HEK293 (cell line): ENCODE results near the gene C17orf50.
A peak's percentile ranks its signal among the peaks of the same experiment; 100 is the strongest.
"Not testable (repeated sequence)": the region's sequence is repeated elsewhere in the genome, so short reads cannot be mapped to it uniquely, and the experiment has no call there.

Experiments used
- CTCF ChIA-PET: fragments of 350-600 bp; formaldehyde crosslinking; extraction: SDS; loops from one replicate; lab custom pipeline; 2021; ENCODE audit warnings: antibody characterized with exemption; lab: Yijun Ruan, JAX
- POLR2A ChIA-PET: fragments of 300-600 bp; formaldehyde crosslinking; extraction: SDS; loops from one replicate; lab custom pipeline; 2020; ENCODE audit warnings: antibody characterized with exemption, inconsistent platforms; lab: Yijun Ruan, JAX
- H3K27ac ChIP-seq: fragments of 200-500 bp; sonication (Bioruptor generic); 2 replicates; pipeline ENCODE4 v1.5.1; 2014; ENCODE audit warnings: low read depth, low read length, control low read depth, inconsistent platforms; ENCODE audit errors: extremely low read depth
- H3K36me3 ChIP-seq, 2 experiments: fragments of 200-500 bp in 1 of 2; sonication (Bioruptor generic) in 1 of 2; 1 replicate in 1 of 2; 2 replicates in 1 of 2; pipeline ENCODE4 v1.5.1; 2014 to 2017; ENCODE audit warnings: inconsistent platforms in 2 of 2, low read length in 2 of 2; ENCODE audit not compliant: control insufficient read depth in 2 of 2, insufficient read depth in 1 of 2
- H3K4me1 ChIP-seq: fragments of 200-500 bp; sonication (Bioruptor generic); 2 replicates; pipeline ENCODE4 v1.5.1; 2014; ENCODE audit warnings: mild to moderate bottlenecking, low read length, inconsistent platforms; ENCODE audit not compliant: control insufficient read depth, insufficient read depth
- H3K4me3 ChIP-seq: 2 replicates; pipeline ENCODE4 v1.5.1; 2011; ENCODE audit warnings: low read depth, mild to moderate bottlenecking, control low read depth, low read length, moderate library complexity
- H3K9me3 ChIP-seq: fragments of 200-500 bp; sonication (Bioruptor generic); 2 replicates; pipeline ENCODE4 v1.5.1; 2014; ENCODE audit warnings: low read depth, low read length, inconsistent platforms; ENCODE audit not compliant: control insufficient read depth, insufficient read depth
- EGR2 ChIP-seq: fragments of 450-650 bp; formaldehyde crosslinking; IDR thresholded peaks from 2 replicates; pipeline ENCODE4 v1.5.1; 2016; ENCODE audit warnings: low read depth, missing biosample characterization, missing genetic modification characterization
- ZBTB21 ChIP-seq: fragments of 450-650 bp; formaldehyde crosslinking; IDR thresholded peaks from 2 replicates; pipeline ENCODE4 v1.5.1; 2017; ENCODE audit warnings: missing biosample characterization, missing genetic modification characterization
- ZFHX2 ChIP-seq: fragments of 450-650 bp; formaldehyde crosslinking; conservative IDR thresholded peaks from 2 replicates; pipeline ENCODE4 v1.5.1; 2016; ENCODE audit warnings: missing biosample characterization, missing genetic modification characterization
- ZFP41 ChIP-seq: fragments of 450-650 bp; formaldehyde crosslinking; IDR thresholded peaks from 2 replicates; pipeline ENCODE4 v1.5.1; 2016; ENCODE audit warnings: missing biosample characterization, missing genetic modification characterization, borderline replicate concordance
- ZNF175 ChIP-seq: fragments of 450-650 bp; formaldehyde crosslinking; IDR thresholded peaks from 2 replicates; pipeline ENCODE4 v1.5.1; 2016; ENCODE audit warnings: missing biosample characterization, missing genetic modification characterization
- ZNF211 ChIP-seq: fragments of 450-650 bp; formaldehyde crosslinking; IDR thresholded peaks from 2 replicates; pipeline ENCODE4 v1.5.1; 2016; ENCODE audit warnings: low read depth, missing biosample characterization, missing genetic modification characterization
- ZNF292 ChIP-seq: fragments of 450-650 bp; formaldehyde crosslinking; IDR thresholded peaks from 2 replicates; pipeline ENCODE4 v1.5.1; 2016; ENCODE audit warnings: low read depth, missing biosample characterization, missing genetic modification characterization, borderline replicate concordance
- ZNF37A ChIP-seq: fragments of 450-650 bp; IDR thresholded peaks from 2 replicates; pipeline ENCODE4 v1.5.1; 2018; ENCODE audit warnings: missing biosample characterization, missing genetic modification characterization
- ZNF514 ChIP-seq: fragments of 450-650 bp; formaldehyde crosslinking; IDR thresholded peaks from 2 replicates; pipeline ENCODE4 v1.5.1; 2016; ENCODE audit warnings: missing biosample characterization, missing genetic modification characterization
- ZNF610 ChIP-seq: fragments of 450-650 bp; formaldehyde crosslinking; IDR thresholded peaks from 2 replicates; pipeline ENCODE4 v1.5.1; 2016; ENCODE audit warnings: missing biosample characterization, missing genetic modification characterization, borderline replicate concordance
- ZNF768 ChIP-seq: fragments of 450-650 bp; formaldehyde crosslinking; IDR thresholded peaks from 2 replicates; pipeline ENCODE4 v1.5.1; 2018; ENCODE audit warnings: missing biosample characterization, mild to moderate bottlenecking, missing genetic modification characterization

The C17orf50 gene

DNA sequence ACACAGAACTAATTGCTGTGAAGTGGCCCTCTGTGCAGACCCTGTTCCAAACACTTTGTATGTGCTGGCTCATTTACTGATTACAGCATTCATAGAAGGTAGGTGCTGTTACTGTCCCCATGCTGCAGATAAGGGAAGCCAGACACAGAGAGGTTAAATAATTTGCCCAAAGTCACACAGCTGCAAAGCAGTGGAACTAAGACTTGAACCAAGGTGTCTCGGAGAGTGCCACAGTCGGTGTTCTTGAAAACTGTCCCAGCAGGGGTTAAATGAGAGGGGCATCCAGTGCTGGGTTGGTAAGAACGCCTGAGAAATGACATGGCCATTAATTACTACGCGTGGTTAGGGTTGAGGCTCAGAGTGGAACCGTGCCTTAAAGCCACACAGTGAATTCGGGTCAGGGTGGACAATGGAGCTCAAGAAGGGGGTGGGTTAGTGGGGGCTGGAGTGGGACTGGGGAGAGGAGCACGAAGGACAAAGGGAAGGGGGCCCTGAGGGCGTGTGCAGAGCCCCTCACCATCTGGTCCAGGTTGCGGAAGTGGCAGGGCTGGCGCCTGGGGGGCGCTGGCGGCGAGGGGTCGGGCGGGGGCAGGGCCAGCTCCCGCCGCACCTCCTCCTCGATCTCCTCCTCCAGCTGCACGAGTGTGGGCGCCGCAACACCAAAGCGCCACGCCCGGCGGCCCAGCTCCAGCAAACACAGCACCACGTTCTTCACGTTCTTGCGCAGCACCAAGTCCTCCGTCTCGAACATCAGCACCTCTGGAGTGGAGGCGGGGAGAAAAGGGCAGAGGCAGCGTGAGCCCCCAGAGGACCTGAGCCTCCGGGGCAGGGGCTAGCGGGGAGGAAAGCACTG is 10.9 kb upstream of the C17orf50 start:
- ChIA-PET CTCF (interaction anchor here (0.5 to 11.6 kb wide), 11 partner anchors 10 to 437 kb away, joined by 3 to 321 read pairs (median 4); no protein-coding TSS in a partner anchor), POLR2A (interaction anchor here (0.6 kb wide), 1 partner anchor 61 kb away, joined by 4 read pairs; no protein-coding TSS in a partner anchor)
- Histone ChIP-seq H3K4me3 (no peak overlapping the region), H3K4me1 (no peaks in the 10 kb centered on the region), H3K36me3 (no peaks in the 10 kb centered on the region), H3K27ac (no peak overlapping the region), H3K9me3 (no peaks in the 10 kb centered on the region)
- TF ChIP-seq ZNF514 (tag by site-specific recombination): no peak
- no peak for TF ChIP-seq ZNF37A
- TF ChIP-seq ZNF768 (tag by site-specific recombination): 0 out of 2 replicates have a peak, but pooled peaks have one; percentile 33
- no peak for TF ChIP-seq ZBTB21

DNA sequence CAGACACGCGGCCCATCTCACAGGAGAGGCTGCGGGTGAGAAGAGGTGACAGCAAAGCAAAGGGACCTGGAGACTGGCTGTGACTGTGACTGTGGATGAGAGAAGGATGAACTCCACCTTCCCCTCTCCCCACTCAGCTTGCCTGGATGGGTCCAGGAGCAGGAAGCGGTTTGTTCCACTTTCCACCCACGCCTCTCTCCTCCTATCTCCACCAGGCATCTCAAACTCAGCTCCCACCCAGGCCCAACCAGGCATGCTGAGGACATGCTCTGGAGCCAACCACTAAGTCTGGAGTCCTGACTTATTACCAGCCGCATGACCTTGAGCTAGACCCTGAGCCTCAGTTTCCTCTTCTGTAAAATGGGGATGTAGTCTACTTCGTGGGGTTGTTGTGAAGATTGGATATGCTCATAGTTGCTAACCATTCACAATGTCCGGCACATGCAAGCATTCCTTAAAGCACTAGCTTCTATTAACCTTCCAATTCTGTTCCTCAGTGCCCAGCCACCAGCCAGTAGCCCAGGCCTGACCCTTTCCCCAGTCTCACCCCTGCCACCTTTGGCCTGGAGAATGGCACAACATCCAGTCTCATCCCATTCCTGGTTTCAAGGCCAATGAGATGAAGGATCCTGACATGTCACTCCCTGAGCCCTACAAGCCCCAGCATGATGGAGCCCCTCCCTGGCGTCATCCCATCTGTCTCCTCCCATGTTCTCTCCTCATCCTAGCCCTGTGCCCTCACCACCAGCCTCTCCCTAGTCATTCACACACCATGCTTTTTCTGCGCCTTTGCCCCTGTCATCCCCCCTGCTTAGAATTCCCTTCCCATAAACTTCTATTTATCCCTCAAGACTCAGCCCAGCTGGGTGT is 9.9 kb upstream of the C17orf50 start:
- Histone ChIP-seq H3K27ac (no peak overlapping the region), H3K36me3 (no peaks in the 10 kb centered on the region), H3K4me1 (no peaks in the 10 kb centered on the region), H3K9me3 (no peaks in the 10 kb centered on the region), H3K4me3 (no peak overlapping the region)
- ChIA-PET CTCF (interaction anchor here (0.5 to 11.6 kb wide), 6 partner anchors 11 to 149 kb away, joined by 3 to 321 read pairs (median 6); no protein-coding TSS in a partner anchor), POLR2A (no interaction called here)
- TF ChIP-seq ZNF610 (tag by site-specific recombination): no peak
- TF ChIP-seq ZFP41 (tag by site-specific recombination): no peak
- peak; percentile 49; the same call in 1 of the 2 replicates for TF ChIP-seq ZFHX2 (tag by site-specific recombination)
- 0 out of 2 replicates have a peak, but pooled peaks have one; percentile 25 for TF ChIP-seq EGR2 (tag by site-specific recombination)

DNA sequence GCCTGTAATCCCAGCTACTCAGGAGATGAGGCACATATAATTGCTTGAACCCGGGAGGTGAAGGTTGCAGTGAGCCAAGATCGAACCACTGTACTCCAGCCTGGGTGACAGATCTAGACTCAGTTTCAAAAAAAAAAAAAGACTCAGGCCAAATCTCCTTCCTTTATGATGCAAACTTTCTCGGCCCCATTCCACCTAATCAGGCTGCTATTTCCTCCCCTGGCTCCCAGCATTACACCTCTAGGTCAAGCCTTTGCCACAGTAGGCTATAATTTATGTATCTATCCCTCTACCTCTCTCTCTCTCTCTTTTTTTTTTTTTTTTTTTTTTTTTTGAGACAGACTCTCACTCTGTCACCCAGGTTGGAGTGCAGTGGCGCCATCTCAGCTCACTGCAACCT is 9.1 kb upstream of the C17orf50 start:
- ChIA-PET POLR2A (interaction anchor here (1.2 to 1.3 kb wide), 2 partner anchors 11 to 57 kb away, joined by 3 to 4 read pairs; partner anchors contain the start of gene TAF15), CTCF (interaction anchor here (1.0 to 11.6 kb wide), 4 partner anchors 13 to 138 kb away, joined by 3 to 321 read pairs (median 9); no protein-coding TSS in a partner anchor)
- not testable (repeated sequence) for H3K4me3 ChIP-seq, H3K27ac ChIP-seq, H3K4me1 ChIP-seq, H3K9me3 ChIP-seq, H3K36me3 ChIP-seq

DNA sequence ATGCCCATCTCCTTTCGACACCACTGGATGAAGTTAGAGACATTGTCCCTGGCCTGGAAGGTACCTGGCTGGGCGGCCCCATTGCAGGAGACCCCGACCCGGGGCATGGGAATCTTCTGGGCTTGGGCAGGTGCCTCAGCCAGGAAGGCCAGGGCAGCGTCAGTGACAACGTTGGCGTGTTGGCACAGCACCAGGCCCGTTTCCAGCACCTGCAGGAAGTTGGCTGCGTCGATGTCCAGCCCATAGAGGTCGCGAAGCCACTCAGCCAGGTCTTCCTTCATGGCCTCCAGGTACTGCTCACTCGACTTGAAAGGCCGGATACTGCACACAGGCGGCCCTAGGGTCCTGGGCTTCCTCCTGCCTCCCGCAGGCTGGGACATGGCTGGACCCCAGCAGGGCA is 8.2 kb upstream of the C17orf50 start:
- no peak for TF ChIP-seq ZNF211
- ChIA-PET POLR2A (interaction anchor here (1.2 to 1.3 kb wide), 2 partner anchors 11 to 56 kb away, joined by 3 to 4 read pairs; partner anchors contain the start of gene TAF15), CTCF (interaction anchor here (0.6 to 1.7 kb wide), 4 partner anchors 12 to 219 kb away, joined by 3 to 10 read pairs (median 3); no protein-coding TSS in a partner anchor)
- Histone ChIP-seq H3K36me3 (no peaks in the 10 kb centered on the region), H3K9me3 (no peaks in the 10 kb centered on the region), H3K4me3 (no peak overlapping the region), H3K4me1 (no peaks in the 10 kb centered on the region), H3K27ac (no peak overlapping the region)

DNA sequence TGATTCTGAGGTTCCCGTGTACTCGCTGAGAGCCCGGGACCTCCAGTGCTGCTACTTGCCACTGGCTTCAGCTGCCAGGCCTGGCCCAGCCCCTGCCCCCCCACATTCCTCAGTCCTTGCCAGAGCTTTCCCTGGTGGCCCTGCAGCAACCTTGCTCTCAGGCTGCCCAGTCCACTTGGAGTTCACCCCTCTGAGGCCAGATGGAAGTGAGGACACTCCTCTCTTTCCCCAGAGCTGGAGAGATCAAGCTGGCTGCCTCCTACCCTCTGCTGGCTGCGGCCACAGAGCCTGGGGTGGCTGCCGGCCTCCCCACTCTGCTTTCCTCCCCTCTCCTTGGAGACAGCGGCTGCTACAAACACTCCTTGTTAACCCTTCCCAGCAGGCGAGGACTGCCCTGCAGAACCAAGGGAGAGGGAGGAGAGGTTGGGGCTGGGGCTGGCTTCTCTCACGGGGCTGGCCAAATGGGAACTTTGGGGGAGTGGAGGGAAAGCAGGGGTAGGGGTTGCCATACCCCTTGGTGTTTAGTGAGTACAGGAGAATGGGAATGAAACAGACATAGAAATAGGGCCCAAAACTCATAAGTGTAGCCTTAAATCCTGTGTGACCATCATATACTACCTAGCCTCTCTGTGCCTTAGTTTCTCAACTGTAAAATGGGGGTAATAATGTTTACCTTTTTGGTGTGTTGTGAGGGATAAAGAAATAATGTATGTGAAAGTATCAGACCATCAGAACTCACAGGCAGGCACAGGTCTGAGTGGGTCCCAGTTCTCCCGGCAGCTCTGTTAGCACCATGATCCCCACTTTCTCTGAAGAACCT is 7.5 kb upstream of the C17orf50 start, which contains the start of gene GAS2L2:
TSS of gene GAS2L2 (minus strand) at position 295 of the 820 bp plus-strand sequence. CDS start 389 bp downstream, outside the sequence.
- no peaks in the 10 kb centered on the region for H3K36me3 ChIP-seq
- no peak for TF ChIP-seq ZNF175
- TF ChIP-seq ZNF768 (tag by site-specific recombination): peak; percentile 72; the same call in 1 of the 2 replicates
- TF ChIP-seq ZNF292 (tag by site-specific recombination): no peak
- no peak within 1 kb of the TSS for H3K4me3 ChIP-seq
- POLR2A ChIA-PET: interaction anchor here (1.3 kb wide), 1 partner anchor 56 kb away, joined by 3 read pairs; the partner anchor contains the start of gene TAF15
- CTCF ChIA-PET: interaction anchor here (0.6 to 1.7 kb wide), 2 partner anchors 11 to 214 kb away, joined by 3 to 10 read pairs; no protein-coding TSS in a partner anchor
- H3K9me3 ChIP-seq: no peaks in the 10 kb centered on the region
- no peaks in the 10 kb centered on the region for H3K4me1 ChIP-seq
- H3K27ac ChIP-seq: no peak within 1 kb of the TSS
